HG02870 (cell line): ENCODE results near the gene RBCK1.
"Not testable (repeated sequence)": the region's sequence is repeated elsewhere in the genome, so short reads cannot be mapped to it uniquely, and the experiment has no call there.

Source experiments
- ATAC-seq: cut with Tn5 transposase; IDR thresholded peaks from one replicate; pipeline ENCODE4 v1.9.1; 2021; ENCODE audit warnings: mild to moderate bottlenecking, moderate library complexity; ENCODE audit not compliant: unreplicated experiment

The RBCK1 gene

GRCh38 chr20:375265-375889 is 32.7 kb upstream of the RBCK1 start:
- no peak for ATAC-seq

- no peak for ATAC-seq
Observed at GRCh38 chr20:376089-376488, 32.0 kb upstream of the RBCK1 start.

GRCh38 chr20:376750-377149 is 31.3 kb upstream of the RBCK1 start:
- no peak for ATAC-seq

- ATAC-seq, result not testable (repeated sequence)
Observed at GRCh38 chr20:377578-377977, 30.5 kb upstream of the RBCK1 start.

- no peak for ATAC-seq
Observed at GRCh38 chr20:378961-379336, 29.1 kb upstream of the RBCK1 start.

GRCh38 chr20:380763-381580 is 27.1 kb upstream of the RBCK1 start:
- no peak for ATAC-seq

GRCh38 chr20:381581-382290 is 26.4 kb upstream of the RBCK1 start:
- ATAC-seq, result peak; percentile 68

- peak; percentile 9 for ATAC-seq
Observed at GRCh38 chr20:382291-383115, 25.6 kb upstream of the RBCK1 start.

GRCh38 chr20:383889-384288 is 24.2 kb upstream of the RBCK1 start:
- ATAC-seq, result no peak

- ATAC-seq, result no peak
Observed at GRCh38 chr20:384723-385122, 23.4 kb upstream of the RBCK1 start.

- ATAC-seq, result no peak
Observed at GRCh38 chr20:385448-385847, 22.7 kb upstream of the RBCK1 start.

GRCh38 chr20:386634-387033 is 21.5 kb upstream of the RBCK1 start:
- not testable (repeated sequence) for ATAC-seq

GRCh38 chr20:387520-387919 is 20.6 kb upstream of the RBCK1 start:
- ATAC-seq, result no peak

GRCh38 chr20:388034-388994 is 19.8 kb upstream of the RBCK1 start:
- ATAC-seq, result no peak

- no peak for ATAC-seq
Observed at GRCh38 chr20:389220-389619, 18.9 kb upstream of the RBCK1 start.

GRCh38 chr20:391041-391711 is 16.9 kb upstream of the RBCK1 start:
- ATAC-seq, result no peak

GRCh38 chr20:393296-393695 is 14.8 kb upstream of the RBCK1 start:
- not testable (repeated sequence) for ATAC-seq

GRCh38 chr20:396252-396618 is 11.9 kb upstream of the RBCK1 start:
- ATAC-seq, result no peak

- ATAC-seq, result no peak
Observed at GRCh38 chr20:396619-397431, 11.3 kb upstream of the RBCK1 start.
